CD14-positive monocyte (primary cell): ENCODE data around the gene TTLL11. TPM values are rescaled to one million over a fixed set of nuclear protein-coding genes. Genes with fewer than 3 reads are reported as not detected.

ENCODE experiments used
- DNase-seq, 3 donors: peaks; one replicate each; pipeline ENCODE4 v3.0.0-alpha.2; 2011 to 2022
- H2AFZ ChIP-seq: 2 replicates; pipeline ENCODE4 v1.6.0; 2012; ENCODE audit warnings: mild to moderate bottlenecking, low read depth, low read length, inconsistent platforms; ENCODE audit not compliant: insufficient read depth, poor library complexity, severe bottlenecking
- H3K27ac ChIP-seq, 2 donors: 1 replicate in 1 of 2; 2 replicates in 1 of 2; pipeline ENCODE4 v1.5.1; 2012 to 2013; ENCODE audit warnings: low read length in 2 of 2, control low read depth in 1 of 2, inconsistent platforms in 1 of 2, low read depth in 1 of 2, mild to moderate bottlenecking in 1 of 2
- H3K27me3 ChIP-seq, 2 donors: one replicate each; pipeline versions ENCODE4 v1.6.0 to v1.6.1; 2011 to 2013; ENCODE audit warnings: low read length in 2 of 2; ENCODE audit not compliant: control insufficient read depth in 2 of 2, insufficient read depth in 2 of 2
- H3K36me3 ChIP-seq, 2 donors: replicated peaks in 1 of 2; 1 replicate in 1 of 2; 2 replicates in 1 of 2; pipeline versions ENCODE4 v1.5.1 to v1.6.1; 2012 to 2013; ENCODE audit warnings: low read length in 2 of 2, control low read depth in 1 of 2, inconsistent platforms in 1 of 2, mild to moderate bottlenecking in 1 of 2; ENCODE audit not compliant: insufficient read depth in 2 of 2, control insufficient read depth in 1 of 2
- H3K4me1 ChIP-seq, 2 donors: 1 replicate in 1 of 2; 2 replicates in 1 of 2; pipeline versions ENCODE4 v1.5.1 to v1.6.1; 2012 to 2013; ENCODE audit warnings: low read length in 2 of 2, control low read depth in 1 of 2, inconsistent platforms in 1 of 2, mild to moderate bottlenecking in 1 of 2, moderate library complexity in 1 of 2; ENCODE audit not compliant: insufficient read depth in 2 of 2, control insufficient read depth in 1 of 2
- H3K4me2 ChIP-seq: replicated peaks from 2 replicates; pipeline ENCODE3; 2012; ENCODE audit warnings: low read length, moderate library complexity, mild to moderate bottlenecking; ENCODE audit not compliant: poor library complexity, severe bottlenecking; ENCODE audit errors: extremely low read depth
- H3K4me3 ChIP-seq, 3 experiments: fragments of 200-600 bp in 1 of 3; sonication (generic) in 1 of 3; replicated peaks in 1 of 3; 1 replicate in 2 of 3; 2 replicates in 1 of 3; pipeline ENCODE4 v1.5.1; 2011 to 2013; ENCODE audit warnings: low read length in 3 of 3, mild to moderate bottlenecking in 3 of 3, control low read depth in 2 of 3, low read depth in 2 of 3, inconsistent platforms in 1 of 3, moderate library complexity in 1 of 3
- H3K79me2 ChIP-seq: 2 replicates; pipeline ENCODE4 v1.6.0; 2012; ENCODE audit warnings: mild to moderate bottlenecking, control low read depth, inconsistent platforms, low read length, moderate library complexity; ENCODE audit not compliant: insufficient read depth
- H3K9ac ChIP-seq: 2 replicates; pipeline ENCODE4 v1.6.0; 2017; ENCODE audit warnings: low read length, mild to moderate bottlenecking; ENCODE audit not compliant: insufficient read depth, poor library complexity, severe bottlenecking
- H3K9me3 ChIP-seq, 2 donors: replicated peaks in 1 of 2; 1 replicate in 1 of 2; 2 replicates in 1 of 2; pipeline versions ENCODE4 v1.5.1 to v1.6.1; 2012 to 2013; ENCODE audit warnings: low read length in 2 of 2, control low read depth in 1 of 2; ENCODE audit not compliant: control insufficient read depth in 1 of 2, insufficient read depth in 1 of 2
- H4K20me1 ChIP-seq: 2 replicates; pipeline ENCODE4 v1.6.0; 2012; ENCODE audit warnings: mild to moderate bottlenecking, low read length, control low read depth, moderate library complexity; ENCODE audit not compliant: insufficient read depth
- H3K27ac Mint-ChIP-seq, 7 donors: one replicate each; pipeline ENCODE4 v1.8.0; 2020; ENCODE audit warnings: mild to moderate bottlenecking in 7 of 7, mixed read lengths in 7 of 7, moderate library complexity in 6 of 7, inconsistent platforms in 2 of 7
- H3K27me3 Mint-ChIP-seq, 3 donors: one replicate each; pipeline ENCODE4 v1.8.0; 2021 to 2022; ENCODE audit warnings: low read depth in 3 of 3, mild to moderate bottlenecking in 3 of 3, mixed read lengths in 3 of 3, moderate library complexity in 3 of 3, inconsistent platforms in 1 of 3
- H3K36me3 Mint-ChIP-seq, 2 donors: one replicate each; pipeline ENCODE4 v1.8.0; 2020; ENCODE audit warnings: mixed read lengths in 2 of 2, inconsistent platforms in 1 of 2, mild to moderate bottlenecking in 1 of 2
- H3K4me1 Mint-ChIP-seq: one replicate; pipeline ENCODE4 v1.8.0; 2020; ENCODE audit warnings: mild to moderate bottlenecking, mixed read lengths
- H3K4me3 Mint-ChIP-seq, 2 donors: one replicate each; pipeline ENCODE4 v1.8.0; 2020; ENCODE audit warnings: mild to moderate bottlenecking in 2 of 2, mixed read lengths in 2 of 2, moderate library complexity in 1 of 2
- H3K9me3 Mint-ChIP-seq, 7 donors: one replicate each; pipeline ENCODE4 v1.8.0; 2020 to 2022; ENCODE audit warnings: mixed read lengths in 7 of 7, mild to moderate bottlenecking in 6 of 7, moderate library complexity in 6 of 7, inconsistent platforms in 2 of 7
- CTCF ChIP-seq: fragments of 200-600 bp; IDR thresholded peaks from one replicate; pipeline ENCODE4 v1.8.0; 2022; ENCODE audit warnings: antibody characterized with exemption, mild to moderate bottlenecking
- WGBS: methylation state at CpG from one replicate; pipeline ENCODE4 v1.1.5; 2013; ENCODE audit warnings: missing lambda C conversion rate; ENCODE audit not compliant: insufficient coverage; 5-methylcytosine and 5-hydroxymethylcytosine counted together
- intact Hi-C, 2 donors: fragments of 100-400 bp; cut with micrococcal nuclease; formaldehyde crosslinking; loops; one replicate each; pipeline versions ENCODE4 v1.15.0 to v1.15.1; 2023
- polyA plus RNA-seq, 3 donors: library from polyadenylated mRNA; depleted of rRNA in 1 of 3; unstranded in 2 of 3; stranded (reverse) in 1 of 3; fragments of 300-500 nt in 2 of 3; fragments of >200 nt in 1 of 3; fragmentation: Illumina TruSeq in 2 of 3; gene quantifications; 1 replicate in 2 of 3; 2 replicates in 1 of 3; pipeline ENCODE4 v1.2.3, GENCODE V29; 2012 to 2021

TTLL11 gene
- polyA plus RNA-seq, 3 donors: 2.9 to 3.5 (median 3.1) TPM

GRCh38 chr9:121878271-121878822, 214.8 kb downstream of the TTLL11 start:
- H3K27me3 Mint-ChIP-seq: peaks cover 0 to 4% (median 2%) of the 10 kb centered on the region in 3 donors
- TF ChIP-seq CTCF: no peak
- Histone ChIP-seq H3K4me1 (no peaks in the 10 kb centered on the region), H3K9me3 (no peaks in the 10 kb centered on the region), H3K4me3 (no peak overlapping the region), H3K79me2 (no peaks in the 10 kb centered on the region), H2AFZ (no peak overlapping the region), H3K36me3 (no peaks in the 10 kb centered on the region), H3K27ac (no peak overlapping the region), H4K20me1 (no peaks in the 10 kb centered on the region), H3K4me2 (no peak overlapping the region), H3K27me3 (no peaks in the 10 kb centered on the region), H3K9ac (no peak overlapping the region)
- H3K4me3 Mint-ChIP-seq: no peak overlapping the region
- intact Hi-C loops: no loop called here
- DNase-seq: no peak
- H3K9me3 Mint-ChIP-seq: no peaks in the 10 kb centered on the region
- 95% methylated on average over 14 of the region's 14 CpGs for WGBS
- H3K27ac Mint-ChIP-seq: no peak overlapping the region
- H3K4me1 Mint-ChIP-seq: peaks cover 6% of the 10 kb centered on the region
- no peaks in the 10 kb centered on the region for H3K36me3 Mint-ChIP-seq

GRCh38 chr9:121876658-121877271, 216.3 kb downstream of the TTLL11 start:
- TF ChIP-seq CTCF: no peak
- no peaks in the 10 kb centered on the region for H3K9me3 Mint-ChIP-seq
- H3K27me3 ChIP-seq: no peaks in the 10 kb centered on the region
- intact Hi-C loops: no loop called here
- H2AFZ ChIP-seq: no peak overlapping the region
- H3K4me1 Mint-ChIP-seq: peaks cover 6% of the 10 kb centered on the region
- no peak overlapping the region for H3K27ac ChIP-seq
- peaks cover 0 to 3% (median 2%) of the 10 kb centered on the region in 3 donors for H3K27me3 Mint-ChIP-seq
- H3K4me3 Mint-ChIP-seq: no peak overlapping the region
- no peak for DNase-seq
- no peaks in the 10 kb centered on the region for H3K36me3 ChIP-seq
- H3K79me2 ChIP-seq: no peaks in the 10 kb centered on the region
- no peaks in the 10 kb centered on the region for H4K20me1 ChIP-seq
- H3K4me3 ChIP-seq: no peak overlapping the region
- H3K27ac Mint-ChIP-seq: no peak overlapping the region
- H3K36me3 Mint-ChIP-seq: no peaks in the 10 kb centered on the region
- WGBS: 96% methylated on average over 6 of the region's 13 CpGs
- H3K4me1 ChIP-seq: no peaks in the 10 kb centered on the region
- H3K4me2 ChIP-seq: no peak overlapping the region
- H3K9me3 ChIP-seq: no peaks in the 10 kb centered on the region
- H3K9ac ChIP-seq: no peak overlapping the region
